ENCODE results near the gene GSAP.
"Not testable (repeated sequence)": the region's sequence is repeated elsewhere in the genome, so short reads cannot be mapped to it uniquely, and the experiment has no call there.

Gene GSAP

DNA sequence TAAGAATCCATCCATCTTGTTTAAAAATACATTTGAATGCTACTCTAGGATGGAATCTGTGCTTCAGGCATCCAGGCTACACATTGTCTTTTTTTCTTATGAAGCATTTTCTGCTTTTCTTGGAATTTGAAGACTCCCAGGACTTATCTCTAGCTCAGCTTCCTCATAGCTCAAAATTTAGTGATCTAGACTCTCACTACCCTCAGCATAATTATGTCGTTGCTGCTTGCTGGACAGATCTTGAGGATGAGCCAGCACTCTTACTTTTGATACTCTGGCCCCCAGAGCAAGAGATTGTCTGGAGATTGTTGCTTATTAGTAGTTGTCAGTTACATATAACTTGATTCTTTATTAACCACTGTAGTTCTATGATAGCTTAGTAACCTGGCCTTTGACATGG lies 133.3 kb downstream of the GSAP start:
- no peak for DNase-seq (ENCODE audit: low read depth)

DNA sequence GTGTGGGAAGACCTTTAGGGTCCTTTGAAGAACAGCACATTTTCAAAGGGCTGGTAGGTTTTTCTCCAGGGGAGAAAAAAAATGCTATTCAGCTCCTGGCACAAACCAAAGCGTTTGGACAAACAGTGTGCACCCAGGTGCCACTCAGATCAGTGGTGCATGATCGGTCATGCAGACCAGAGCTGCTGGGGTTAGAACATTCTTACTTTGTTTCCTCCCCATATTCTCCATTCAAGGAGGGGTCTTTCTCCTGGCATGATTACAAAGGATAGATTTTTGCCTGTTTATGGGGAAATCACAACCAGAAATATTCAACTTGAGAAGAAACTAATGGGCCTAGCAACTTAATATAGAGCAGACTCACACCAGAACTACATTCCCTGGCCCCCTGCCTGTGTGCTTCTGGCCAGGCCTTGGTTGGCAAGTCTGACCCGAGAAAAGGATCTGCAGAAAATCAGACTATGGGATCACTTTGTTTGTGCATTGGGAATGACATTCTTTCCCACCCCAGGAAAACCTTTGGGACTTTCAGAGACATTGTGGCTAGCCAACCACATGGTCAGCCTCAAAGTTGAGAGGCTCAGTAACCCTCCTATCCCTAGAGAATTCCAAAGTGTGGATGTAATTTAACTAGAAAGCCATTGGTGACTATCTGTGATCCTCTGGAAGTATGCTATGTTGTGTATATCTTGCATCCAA lies 134.2 kb downstream of the GSAP start:
- no peak for DNase-seq (ENCODE audit: low read depth)

GRCh38 chr7:77276120-77276519 lies 140.0 kb downstream of the GSAP start:
- no peak for DNase-seq (ENCODE audit: low read depth)

DNA sequence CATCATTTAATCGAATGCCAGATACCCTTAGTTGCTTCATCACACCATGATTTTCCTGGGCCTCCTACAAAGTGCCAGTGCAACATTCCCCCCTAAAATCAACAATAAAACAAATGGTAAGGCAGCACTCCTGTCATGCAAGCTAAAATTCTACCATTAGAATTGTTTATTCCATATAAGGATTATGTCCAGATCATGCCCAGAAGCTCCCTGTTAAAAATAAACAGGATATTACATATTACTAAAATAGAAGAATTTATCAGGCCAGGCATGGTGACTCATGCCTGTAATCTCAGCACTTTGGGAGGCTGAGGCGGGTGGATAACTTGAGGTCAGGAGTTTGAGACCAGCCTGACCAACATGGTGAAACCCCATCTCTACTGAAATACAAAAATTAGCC lies 140.5 kb downstream of the GSAP start:
- not testable (repeated sequence) for DNase-seq (ENCODE audit: low read depth)

DNA sequence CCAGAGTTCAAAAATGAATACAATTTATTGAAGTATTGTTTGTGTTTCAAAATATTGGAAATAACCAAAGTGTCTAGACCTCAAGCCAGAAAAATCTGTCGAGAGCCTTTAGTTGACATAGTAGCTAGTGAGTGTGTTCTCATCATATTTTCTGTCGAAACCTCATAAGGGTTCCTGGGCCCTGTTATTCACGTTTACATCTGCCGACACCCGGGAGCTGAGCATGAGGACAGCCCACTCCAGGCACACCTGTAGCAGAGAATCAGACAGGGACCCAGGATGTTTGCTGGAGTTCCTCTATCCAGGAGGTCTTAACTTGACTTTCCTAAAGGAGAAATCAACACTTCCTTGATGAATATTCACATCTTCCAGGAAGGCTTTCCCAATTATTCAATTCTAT lies 144.4 kb downstream of the GSAP start:
- no peak for DNase-seq (ENCODE audit: low read depth)

DNA sequence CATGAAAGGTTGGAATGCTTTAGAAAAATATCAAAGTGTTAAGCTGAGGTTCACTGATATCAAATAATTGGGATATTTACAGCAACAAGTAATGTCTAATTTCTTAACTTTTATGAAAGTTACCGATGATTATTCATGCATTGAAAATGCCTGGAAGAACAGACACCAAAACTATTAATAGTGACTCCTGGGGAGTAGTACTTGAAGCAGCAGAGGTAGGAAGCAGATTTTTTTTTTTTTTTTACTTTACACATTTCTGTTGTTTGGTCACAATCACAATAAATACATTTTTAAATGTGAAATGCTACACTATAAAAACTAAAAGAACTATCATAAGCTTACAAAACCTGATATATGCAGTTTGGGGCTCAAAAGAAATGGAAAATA lies 146.1 kb downstream of the GSAP start:
- DNase-seq (ENCODE audit: low read depth) = no peak

DNA sequence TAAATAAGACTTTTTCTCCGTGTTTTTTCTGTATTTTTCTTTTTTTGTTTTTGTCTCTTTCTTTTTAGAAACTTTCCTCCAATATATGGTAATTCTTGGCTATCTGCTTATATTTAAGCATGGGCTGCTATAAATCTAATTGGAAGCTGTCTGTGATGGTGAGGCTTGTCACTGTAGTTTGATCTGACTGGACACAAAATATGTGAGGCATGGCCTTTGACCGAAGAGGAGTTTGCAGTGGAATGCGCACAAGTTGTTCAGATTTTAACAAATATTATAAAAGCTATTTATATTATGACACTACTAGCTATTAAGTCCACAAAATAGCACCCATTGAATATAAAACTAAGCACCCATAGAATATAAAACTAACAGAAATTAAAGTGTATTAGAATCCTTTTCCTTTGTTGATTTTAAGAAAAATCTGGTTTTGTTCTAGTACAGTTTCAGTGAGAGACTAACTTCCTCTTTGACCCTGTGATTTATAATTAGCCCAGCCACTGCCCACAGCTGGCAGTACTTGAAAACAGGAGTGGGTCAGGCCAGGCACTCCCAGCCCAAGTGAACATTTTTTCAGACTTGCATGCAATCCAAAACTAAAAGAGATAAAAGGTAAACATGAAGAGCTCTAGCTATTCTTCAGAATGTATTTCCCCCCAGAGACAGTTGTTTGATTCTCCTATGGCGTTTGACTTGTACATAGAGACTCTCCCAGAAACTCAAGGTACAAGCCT lies 146.6 kb downstream of the GSAP start:
- no peak for DNase-seq (ENCODE audit: low read depth)

- no peak for DNase-seq (ENCODE audit: low read depth)
Measured at GRCh38 chr7:77266291-77266794, 149.8 kb downstream of the GSAP start.

DNA sequence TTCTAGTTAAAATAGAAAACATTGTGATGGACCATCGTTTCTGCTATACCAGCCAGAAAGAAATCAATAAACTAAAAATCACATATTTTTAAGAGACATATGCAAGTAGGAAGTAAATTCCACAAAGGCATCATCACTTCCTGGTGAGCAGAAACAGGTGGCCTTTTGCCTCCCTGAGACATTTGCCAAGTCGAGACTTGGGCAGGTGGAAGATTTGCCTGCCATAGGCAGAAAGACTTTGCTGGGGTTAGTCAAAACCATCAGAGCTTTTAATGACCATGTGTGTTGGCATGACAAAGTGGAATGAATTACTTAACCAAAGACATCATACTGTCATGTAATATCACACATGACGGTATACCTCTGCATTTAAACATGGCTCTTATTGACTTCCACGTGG lies 150.5 kb downstream of the GSAP start:
- DNase-seq (ENCODE audit: low read depth) = no peak

DNA sequence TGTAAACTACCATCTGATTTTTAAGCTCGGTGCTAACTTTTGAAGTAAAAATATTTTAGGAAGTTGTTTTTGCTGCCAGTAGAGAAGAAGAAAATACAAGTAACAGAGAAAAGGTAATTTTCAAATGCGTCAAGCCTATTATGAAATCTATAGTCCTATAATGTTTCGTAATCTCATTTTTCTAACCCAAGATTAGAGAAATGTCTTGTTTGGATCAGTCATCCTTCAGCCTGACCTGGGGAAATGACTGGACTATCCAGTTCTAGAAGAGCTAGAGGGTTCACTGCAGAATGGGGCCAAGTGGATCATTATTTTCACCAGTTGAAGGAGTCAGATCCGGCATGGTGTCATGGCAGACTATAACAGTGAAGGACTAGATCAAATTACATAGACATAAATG lies 153.8 kb downstream of the GSAP start:
- DNase-seq (ENCODE audit: low read depth) = no peak
